HEK293T (cell line): ENCODE measurements around the gene PRR11.

Experiments used
- ARNT ChIP-seq: fragments of 450-650 bp; IDR thresholded peaks from 2 replicates; pipeline ENCODE4 v1.6.1; 2017; ENCODE audit warnings: mild to moderate bottlenecking
- BHLHE40 ChIP-seq: fragments of 450-650 bp; IDR thresholded peaks from 2 replicates; pipeline ENCODE4 v1.6.1; 2016; ENCODE audit warnings: mild to moderate bottlenecking, moderate library complexity, borderline replicate concordance
- CTBP1 ChIP-seq: fragments of 450-650 bp; IDR thresholded peaks from 2 replicates; pipeline ENCODE4 v1.6.1; 2016; ENCODE audit warnings: borderline replicate concordance
- FOXK2 ChIP-seq: fragments of 450-650 bp; IDR thresholded peaks from 2 replicates; pipeline ENCODE4 v1.6.1; 2016; ENCODE audit warnings: mild to moderate bottlenecking
- NFRKB ChIP-seq: fragments of 450-650 bp; IDR thresholded peaks from 2 replicates; pipeline ENCODE4 v1.6.1; 2016; ENCODE audit warnings: mild to moderate bottlenecking, moderate library complexity
- SP1 ChIP-seq: fragments of 450-650 bp; IDR thresholded peaks from 2 replicates; pipeline ENCODE4 v1.6.1; 2017

DNA sequence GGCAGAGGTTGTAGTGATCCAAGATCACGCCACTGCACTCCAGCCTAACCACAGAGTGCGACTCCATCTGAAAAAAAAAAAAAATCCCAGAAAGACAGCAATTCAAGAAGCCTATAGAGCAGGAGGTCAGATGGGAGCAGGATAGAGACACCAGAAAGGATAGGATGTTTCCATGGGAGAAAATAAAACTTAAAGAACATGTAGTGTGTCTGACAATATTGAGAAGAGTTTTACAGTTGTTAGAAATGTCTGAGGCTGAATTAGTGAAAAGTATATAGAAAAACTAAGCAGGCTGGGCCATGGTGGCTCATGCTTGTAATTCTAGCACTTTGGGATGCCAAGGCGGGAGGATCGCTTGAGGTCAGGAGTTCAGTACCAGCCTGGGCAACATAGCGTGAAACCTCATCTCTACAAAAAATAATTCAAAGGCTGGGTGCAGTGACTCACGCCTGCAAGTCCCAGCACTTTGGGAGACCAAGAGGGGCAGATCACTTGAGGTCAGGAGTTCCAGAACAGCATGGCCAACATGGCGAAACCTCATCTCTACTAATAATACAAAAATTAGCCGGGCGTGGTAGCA lies 33.6 kb upstream of the PRR11 start:
- TF ChIP-seq ARNT (no peak), SP1 (no peak), NFRKB (no peak), BHLHE40 (no peak), FOXK2 (no peak), CTBP1 (no peak)
